Astrocyte (in vitro differentiated cells and primary cell): ENCODE data around the gene SUPT7L.

Experiments used
- EZH2 ChIP-seq: IDR thresholded peaks from 2 replicates; pipeline ENCODE4 v1.6.1; 2012; ENCODE audit warnings: mild to moderate bottlenecking, low read length, inconsistent platforms; ENCODE audit not compliant: insufficient read depth
- TF ChIP-seq, protein P1 (sequence below): IDR thresholded peaks from 2 replicates; pipeline ENCODE4 v1.5.1; 2011; ENCODE audit warnings: low read depth, mild to moderate bottlenecking, inconsistent platforms, low read length, moderate library complexity; ENCODE audit not compliant: insufficient read depth

DNA sequence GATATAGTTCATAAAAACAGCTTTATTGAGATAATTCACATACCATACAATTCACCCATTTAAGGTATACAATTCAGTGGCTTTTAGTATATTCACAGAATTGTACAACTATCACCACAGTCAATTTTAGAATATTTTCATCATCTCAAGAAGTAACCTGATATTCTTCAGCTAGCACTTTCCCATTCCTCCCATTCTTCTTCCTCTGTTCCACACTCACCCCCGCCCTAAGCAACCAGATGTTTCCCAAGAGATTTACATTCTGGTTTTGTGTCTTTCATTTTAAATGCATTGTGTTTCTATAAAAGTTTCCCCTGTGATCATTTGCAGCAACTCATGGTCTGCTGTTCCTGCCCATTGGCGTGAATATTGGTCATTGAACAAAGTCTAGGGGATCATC, 29.1 kb downstream of the SUPT7L start:
- TF ChIP-seq, protein P1, sequence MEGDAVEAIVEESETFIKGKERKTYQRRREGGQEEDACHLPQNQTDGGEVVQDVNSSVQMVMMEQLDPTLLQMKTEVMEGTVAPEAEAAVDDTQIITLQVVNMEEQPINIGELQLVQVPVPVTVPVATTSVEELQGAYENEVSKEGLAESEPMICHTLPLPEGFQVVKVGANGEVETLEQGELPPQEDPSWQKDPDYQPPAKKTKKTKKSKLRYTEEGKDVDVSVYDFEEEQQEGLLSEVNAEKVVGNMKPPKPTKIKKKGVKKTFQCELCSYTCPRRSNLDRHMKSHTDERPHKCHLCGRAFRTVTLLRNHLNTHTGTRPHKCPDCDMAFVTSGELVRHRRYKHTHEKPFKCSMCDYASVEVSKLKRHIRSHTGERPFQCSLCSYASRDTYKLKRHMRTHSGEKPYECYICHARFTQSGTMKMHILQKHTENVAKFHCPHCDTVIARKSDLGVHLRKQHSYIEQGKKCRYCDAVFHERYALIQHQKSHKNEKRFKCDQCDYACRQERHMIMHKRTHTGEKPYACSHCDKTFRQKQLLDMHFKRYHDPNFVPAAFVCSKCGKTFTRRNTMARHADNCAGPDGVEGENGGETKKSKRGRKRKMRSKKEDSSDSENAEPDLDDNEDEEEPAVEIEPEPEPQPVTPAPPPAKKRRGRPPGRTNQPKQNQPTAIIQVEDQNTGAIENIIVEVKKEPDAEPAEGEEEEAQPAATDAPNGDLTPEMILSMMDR = no peak
- no peak for TF ChIP-seq EZH2
